Kidney capillary endothelial cell (primary cell): ENCODE data around the gene PPP2R3C.
"Not testable (repeated sequence)": the region's sequence is repeated elsewhere in the genome, so short reads cannot be mapped to it uniquely, and the experiment has no call there.

Source experiments
- DNase-seq: peaks from one replicate; pipeline ENCODE4 v3.0.0-alpha.2; 2018; ENCODE audit warnings: low spot score

PPP2R3C gene

DNA sequence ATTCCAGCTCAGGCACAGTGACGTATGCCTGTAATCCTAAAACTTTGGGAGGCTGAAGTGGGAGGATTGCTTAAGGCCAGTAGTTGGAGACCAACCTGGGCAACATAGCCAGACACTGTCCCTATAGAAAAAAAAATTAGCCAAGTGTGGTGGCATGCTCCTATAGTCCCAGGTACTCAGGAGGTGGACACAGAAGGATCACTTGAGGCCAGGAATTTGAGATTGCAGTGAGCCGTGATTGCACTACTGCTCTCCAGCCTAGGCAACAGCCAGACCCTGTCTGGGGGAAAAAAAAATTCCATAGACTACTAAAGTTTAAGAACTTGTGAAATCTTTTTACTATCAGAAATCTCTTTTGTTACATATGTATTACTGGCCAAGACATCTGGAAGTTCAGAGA lies 69.2 kb downstream of the PPP2R3C start:
- DNase-seq: no peak

DNA sequence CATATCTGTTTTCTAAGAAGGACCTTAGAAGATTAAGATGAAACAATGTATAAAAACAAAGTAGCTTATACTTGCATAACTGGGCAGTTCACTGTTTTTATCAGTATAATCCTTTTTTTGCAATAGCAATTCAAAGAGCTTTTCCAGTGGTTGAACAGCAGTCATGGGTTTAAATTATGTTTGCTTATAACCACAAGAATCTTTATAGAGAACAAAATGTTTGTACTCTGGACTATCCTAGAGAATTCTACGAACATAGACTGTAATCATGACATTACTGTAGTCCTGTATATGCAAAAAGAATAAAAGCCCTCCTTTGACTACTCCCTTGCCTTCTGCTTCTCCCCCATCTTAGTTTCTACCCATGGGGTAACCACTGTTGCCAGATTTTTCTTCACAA lies 70.0 kb downstream of the PPP2R3C start:
- no peak for DNase-seq

DNA sequence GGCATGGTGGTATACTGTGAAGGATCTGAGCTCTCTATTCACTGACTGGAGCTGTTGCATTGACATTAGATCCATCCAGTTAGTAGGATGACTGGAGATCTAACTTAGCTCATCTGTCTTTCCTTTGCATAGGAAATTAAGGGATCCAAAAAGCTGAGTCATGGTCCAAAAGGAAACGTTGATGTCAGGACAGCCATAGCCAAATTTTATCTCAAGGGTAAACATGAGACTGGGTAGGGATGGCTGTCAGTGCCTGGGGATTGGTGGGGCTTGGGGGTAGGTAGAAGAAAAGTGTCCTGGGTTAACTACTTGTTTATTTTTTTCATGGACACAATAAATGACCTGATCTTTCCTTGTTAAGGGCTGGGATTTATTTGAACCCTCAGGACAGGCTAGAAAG lies 71.1 kb downstream of the PPP2R3C start:
- DNase-seq: no peak

DNA sequence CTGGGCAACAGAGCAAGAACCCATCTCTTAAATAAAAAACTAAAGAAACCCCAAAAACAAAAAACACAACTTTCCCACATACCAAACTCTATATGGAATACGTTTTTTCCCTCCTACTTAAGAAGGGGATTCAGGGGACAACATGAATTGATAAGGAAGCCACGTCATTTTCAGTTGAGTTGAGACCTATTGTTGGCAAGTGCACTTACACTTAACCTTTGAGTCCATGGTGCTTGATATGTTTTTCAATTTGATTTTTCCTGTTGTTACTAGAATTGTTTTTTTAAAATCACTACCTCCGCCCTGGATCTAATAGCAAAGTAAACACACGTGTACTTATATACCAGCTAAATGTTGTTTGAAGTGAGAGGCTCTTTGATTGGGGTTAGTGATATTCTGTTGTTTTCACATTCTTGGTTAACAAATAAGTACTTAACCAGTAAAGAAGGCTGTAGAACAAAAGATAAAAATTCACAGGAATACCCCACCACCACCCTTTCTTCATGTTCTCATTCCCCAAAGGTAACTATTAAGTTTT lies 73.7 kb downstream of the PPP2R3C start:
- DNase-seq: no peak

DNA sequence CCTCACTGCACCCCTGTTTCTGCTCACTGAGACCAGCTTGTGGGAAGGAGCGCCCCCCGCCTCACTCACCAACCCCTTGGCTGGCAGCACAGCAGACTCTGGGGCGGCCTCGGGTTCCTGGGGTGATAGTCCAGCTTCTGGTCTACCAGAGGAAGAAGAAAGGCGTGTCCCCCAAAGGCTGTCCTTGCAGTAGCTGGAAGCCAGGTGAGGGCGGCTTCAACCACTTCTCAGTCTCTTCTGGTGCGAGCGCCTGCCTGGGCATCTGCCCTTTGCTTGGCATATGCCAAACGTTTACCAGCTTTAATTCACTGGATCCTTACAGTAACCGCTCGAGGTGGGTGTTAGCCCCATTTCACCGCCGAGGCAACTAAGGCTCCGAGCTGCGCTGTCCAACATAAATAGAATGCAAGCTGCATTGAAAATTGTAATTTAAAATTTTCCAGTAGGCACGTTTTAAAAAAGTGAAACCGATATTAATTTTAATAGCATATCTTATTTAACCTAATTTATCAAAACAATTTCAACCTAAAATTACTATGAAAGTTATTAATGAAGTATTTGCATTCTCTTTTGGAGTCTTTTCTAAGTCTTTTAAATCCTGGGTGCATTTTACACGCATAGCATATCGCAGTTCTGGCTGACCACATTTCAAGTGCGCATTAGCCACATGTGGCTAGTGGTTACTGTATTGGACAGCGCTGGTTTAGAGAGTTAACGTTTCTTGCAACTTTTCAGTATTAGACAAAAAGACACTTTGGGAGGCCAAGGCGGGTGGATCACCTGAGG lies 74.8 kb downstream of the PPP2R3C start:
- DNase-seq: no peak

DNA sequence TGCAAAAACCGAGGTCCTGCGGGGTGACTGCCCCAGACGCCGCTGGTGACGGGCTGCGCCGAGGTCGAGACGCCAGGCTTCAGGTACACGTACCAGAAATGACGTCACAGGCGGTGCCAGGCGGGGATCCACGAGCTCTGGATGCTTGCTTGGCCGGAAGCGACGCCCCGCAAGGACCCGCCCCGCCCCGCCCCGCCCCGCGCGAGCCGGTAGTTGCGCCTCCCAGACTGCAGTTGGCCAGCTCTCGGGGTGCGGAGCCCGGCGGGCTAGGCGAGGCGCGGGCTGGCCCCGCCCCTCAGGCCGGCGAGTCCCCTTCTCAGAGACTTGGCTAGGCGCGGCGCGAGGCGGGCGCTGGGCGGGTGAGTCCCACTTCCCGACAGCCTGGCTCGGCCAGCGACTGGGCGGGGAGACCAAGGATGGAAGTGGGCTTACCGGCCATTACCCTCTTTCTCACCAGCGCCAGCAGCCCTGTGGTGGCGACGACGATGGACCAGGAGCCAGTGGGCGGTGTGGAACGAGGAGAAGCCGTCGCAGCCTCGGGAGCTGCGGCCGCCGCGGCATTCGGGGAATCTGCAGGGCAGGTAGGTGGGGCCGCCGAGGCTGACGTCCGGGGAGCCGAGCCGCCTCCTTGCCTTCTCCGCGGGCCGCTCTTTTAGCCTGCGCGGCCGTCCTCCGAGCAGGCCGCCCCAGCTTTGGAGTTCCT lies 75.6 kb downstream of the PPP2R3C start, which contains the start of gene FAM177A1:
Gene FAM177A1, plus strand, starts transcription at position 225 of the 703 bp plus-strand sequence. Its CDS starts 192 bp downstream, at position 417.
- peak; percentile 91 for DNase-seq

DNA sequence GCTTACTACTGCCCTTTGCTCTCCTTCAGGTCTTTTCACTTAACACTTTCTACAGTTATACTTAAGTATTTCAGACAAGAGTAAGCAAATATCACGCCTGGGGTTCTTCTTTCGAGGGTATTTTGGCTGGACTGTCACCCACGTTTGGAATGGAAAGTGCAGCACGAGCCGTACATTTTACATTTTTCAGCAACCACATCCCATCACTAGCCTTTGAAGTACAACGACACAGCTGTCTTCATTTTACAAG lies 76.1 kb downstream of the PPP2R3C start:
- no peak for DNase-seq

DNA sequence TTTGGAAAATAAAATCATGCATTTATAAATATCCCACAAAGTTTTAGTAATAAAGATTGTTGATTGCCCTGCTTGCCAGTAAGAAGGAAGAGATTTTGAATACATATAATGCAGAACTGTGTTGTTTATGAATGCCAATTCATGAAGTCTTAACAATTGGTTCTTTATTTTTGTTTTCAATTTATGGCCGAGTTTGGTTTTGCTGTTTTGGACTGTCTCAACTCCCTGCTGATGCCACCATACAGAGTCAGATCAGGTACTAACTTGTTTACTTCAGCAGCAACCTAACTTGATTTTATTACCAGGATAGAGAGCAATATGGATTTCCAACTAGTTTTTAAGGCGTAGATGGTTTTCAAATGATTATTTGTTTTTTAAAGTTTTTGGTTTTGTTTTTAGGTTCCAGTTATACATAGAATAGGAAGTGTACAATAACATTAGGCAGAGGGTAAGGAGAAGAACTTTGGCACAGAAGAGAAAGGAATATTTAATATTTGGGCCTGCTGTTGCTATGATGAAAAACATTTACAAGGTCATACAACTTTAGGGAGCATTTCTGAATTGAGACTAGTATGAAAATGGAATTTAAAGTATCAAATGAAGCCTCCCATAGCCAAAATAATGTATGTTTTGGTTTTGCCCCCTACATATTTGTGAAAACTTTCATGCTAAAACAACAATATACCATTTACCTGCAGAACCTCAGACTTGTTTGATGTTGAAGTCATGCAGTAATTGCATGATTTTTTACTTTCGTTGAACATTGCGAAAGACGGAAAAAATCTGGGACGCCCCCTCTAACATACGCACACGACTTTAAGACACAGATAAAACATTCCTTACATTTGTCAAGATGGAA lies 76.6 kb downstream of the PPP2R3C start:
- DNase-seq: no peak

DNA sequence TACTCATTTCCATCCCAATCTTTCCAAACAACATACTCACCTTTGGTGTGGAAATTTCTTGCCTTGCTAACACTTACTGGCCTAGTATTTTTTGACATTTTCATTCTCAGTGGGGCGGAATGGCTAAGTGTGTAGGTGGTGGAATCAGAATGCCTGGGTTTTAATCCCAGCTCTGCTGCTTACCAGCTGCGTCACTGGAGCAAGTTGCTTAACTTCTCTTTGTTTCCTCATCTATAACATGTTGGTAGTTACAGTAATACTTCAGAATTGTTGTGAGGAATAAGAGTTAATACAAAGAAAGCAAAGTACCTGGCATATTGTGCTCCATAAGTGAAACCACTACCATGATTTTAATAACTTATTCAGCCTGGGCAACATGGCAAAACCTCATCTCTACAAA lies 78.7 kb downstream of the PPP2R3C start:
- DNase-seq: no peak

DNA sequence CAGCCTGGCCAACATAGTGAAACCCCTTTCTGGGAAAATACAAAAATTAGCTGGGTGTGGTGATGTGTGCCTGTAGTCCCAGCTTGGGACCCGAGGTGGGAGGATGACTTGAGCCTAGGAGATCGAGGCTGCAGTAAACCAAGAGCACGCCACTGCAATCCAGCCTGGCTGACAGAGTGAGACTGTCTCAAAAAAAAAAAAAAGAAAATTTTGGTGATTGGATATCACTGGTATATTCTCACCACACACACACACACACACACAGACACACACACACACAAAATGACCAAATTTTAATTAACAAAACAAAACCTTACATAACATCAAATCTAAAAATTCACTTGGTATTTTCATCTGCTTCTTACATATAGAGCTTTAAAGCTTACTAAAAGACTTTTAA lies 79.2 kb downstream of the PPP2R3C start:
- no peak for DNase-seq

DNA sequence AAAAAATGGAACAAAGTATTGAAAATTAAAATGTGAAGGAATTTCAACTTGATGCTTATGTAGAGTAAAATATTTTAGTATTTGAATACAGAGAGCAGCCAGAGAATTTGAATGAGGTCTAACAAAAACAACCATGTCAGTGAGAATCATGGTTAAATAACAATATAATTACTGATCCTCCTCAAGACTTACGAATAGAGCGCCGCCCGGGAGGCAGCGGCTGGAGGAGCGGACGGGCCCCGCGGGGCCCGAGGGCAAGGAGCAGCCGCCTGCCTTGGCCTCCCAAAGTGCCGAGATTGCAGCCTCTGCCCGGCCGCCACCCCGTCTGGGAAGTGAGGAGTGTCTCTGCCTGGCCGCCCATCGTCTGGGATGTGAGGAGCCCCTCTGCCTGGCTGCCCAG lies 83.5 kb downstream of the PPP2R3C start:
- not testable (repeated sequence) for DNase-seq
